Endothelial cell (in vitro differentiated cells): ENCODE data around the gene UBASH3B. TPM values are rescaled to one million over a fixed set of nuclear protein-coding genes. Genes with fewer than 3 reads are reported as not detected.

Experiments
- DNase-seq: peaks from one replicate; pipeline ENCODE4 v3.0.0; 2021; ENCODE audit warnings: low spot score
- H3K27ac Mint-ChIP-seq: one replicate; pipeline ENCODE4 v1.8.0; 2021; ENCODE audit warnings: mixed read lengths, inconsistent platforms; ENCODE audit not compliant: unreplicated experiment
- H3K27me3 Mint-ChIP-seq: one replicate; pipeline ENCODE4 v1.8.0; 2021; ENCODE audit warnings: mild to moderate bottlenecking, moderate library complexity, mixed read lengths, inconsistent platforms; ENCODE audit not compliant: unreplicated experiment
- H3K36me3 Mint-ChIP-seq: one replicate; pipeline ENCODE4 v1.8.0; 2021; ENCODE audit warnings: mild to moderate bottlenecking, low read depth, mixed read lengths, inconsistent platforms; ENCODE audit not compliant: unreplicated experiment
- H3K4me1 Mint-ChIP-seq: one replicate; pipeline ENCODE4 v1.8.0; 2021; ENCODE audit warnings: mild to moderate bottlenecking, mixed read lengths, inconsistent platforms; ENCODE audit not compliant: unreplicated experiment
- H3K4me3 Mint-ChIP-seq: one replicate; pipeline ENCODE4 v1.8.0; 2021; ENCODE audit warnings: mild to moderate bottlenecking, mixed read lengths, inconsistent platforms; ENCODE audit not compliant: unreplicated experiment
- H3K9me3 Mint-ChIP-seq: one replicate; pipeline ENCODE4 v1.8.0; 2021; ENCODE audit warnings: mixed read lengths, inconsistent platforms; ENCODE audit not compliant: unreplicated experiment
- total RNA-seq: library from RNA; stranded (reverse); fragmentation: NEBNext Ultra II Directional; extraction: Animal tissue kit (Norgen Biotek cat#: 25700); gene quantifications from one replicate; pipeline ENCODE4 v1.2.1, GENCODE V29; 2021; ENCODE audit not compliant: unreplicated experiment
- TF ChIP-seq, protein P1 (sequence below): fragments of 200-600 bp; sonication (generic); IDR thresholded peaks from one replicate; pipeline ENCODE4 v1.5.0; 2021; ENCODE audit warnings: antibody characterized with exemption; ENCODE audit not compliant: unreplicated experiment

UBASH3B gene
- total RNA-seq, 1 donor from 2014 or later: 43.3 TPM

DNA sequence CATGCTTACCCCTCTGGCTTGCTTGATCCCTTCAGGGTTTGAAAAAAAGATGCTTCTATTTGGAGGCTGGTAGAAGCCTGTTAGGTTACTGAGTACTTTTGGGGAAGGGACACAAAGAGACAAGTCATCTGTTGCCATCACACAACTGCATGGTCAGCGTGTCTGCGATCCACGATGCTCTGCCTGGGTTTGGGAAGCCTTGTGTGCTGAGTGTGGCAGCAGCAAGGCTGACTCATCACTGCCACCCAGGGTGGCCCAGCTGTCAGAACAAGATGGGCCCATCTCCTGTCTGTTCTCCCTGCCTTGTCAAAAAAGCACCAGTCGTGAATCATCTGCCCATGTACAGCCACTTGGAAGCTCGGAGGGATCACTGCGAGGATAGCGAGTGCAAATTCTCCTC lies 26.2 kb downstream of the UBASH3B start:
- no peak for DNase-seq
- H3K27me3 Mint-ChIP-seq: no peaks in the 10 kb centered on the region
- no peak overlapping the region for H3K27ac Mint-ChIP-seq
- H3K9me3 Mint-ChIP-seq: no peaks in the 10 kb centered on the region
- peaks cover 8% of the 10 kb centered on the region for H3K4me1 Mint-ChIP-seq
- TF ChIP-seq, protein P1, sequence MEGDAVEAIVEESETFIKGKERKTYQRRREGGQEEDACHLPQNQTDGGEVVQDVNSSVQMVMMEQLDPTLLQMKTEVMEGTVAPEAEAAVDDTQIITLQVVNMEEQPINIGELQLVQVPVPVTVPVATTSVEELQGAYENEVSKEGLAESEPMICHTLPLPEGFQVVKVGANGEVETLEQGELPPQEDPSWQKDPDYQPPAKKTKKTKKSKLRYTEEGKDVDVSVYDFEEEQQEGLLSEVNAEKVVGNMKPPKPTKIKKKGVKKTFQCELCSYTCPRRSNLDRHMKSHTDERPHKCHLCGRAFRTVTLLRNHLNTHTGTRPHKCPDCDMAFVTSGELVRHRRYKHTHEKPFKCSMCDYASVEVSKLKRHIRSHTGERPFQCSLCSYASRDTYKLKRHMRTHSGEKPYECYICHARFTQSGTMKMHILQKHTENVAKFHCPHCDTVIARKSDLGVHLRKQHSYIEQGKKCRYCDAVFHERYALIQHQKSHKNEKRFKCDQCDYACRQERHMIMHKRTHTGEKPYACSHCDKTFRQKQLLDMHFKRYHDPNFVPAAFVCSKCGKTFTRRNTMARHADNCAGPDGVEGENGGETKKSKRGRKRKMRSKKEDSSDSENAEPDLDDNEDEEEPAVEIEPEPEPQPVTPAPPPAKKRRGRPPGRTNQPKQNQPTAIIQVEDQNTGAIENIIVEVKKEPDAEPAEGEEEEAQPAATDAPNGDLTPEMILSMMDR: no peak
- H3K4me3 Mint-ChIP-seq: no peak overlapping the region
- peaks cover 3% of the 10 kb centered on the region for H3K36me3 Mint-ChIP-seq

DNA sequence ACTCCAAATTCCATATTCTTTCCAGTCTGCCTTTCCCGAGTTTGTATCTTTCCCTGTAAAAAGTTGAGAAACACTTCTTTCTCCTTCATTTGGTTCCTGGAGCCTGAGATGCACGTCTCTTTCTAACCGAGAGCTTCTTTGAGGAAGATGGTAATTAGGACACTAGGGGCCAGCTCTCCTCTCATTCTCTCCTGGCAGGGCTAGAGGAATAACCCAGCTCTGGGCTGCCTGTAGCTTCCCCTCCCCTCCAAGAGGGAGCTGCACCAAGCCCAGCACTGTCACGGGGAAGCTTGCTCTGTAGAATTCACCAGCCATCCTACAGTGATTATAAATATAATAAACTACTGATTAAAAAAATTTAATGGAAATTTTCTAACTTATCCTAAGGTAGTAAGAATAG lies 26.9 kb downstream of the UBASH3B start:
- Mint-ChIP-seq H3K4me1 (peaks cover 6% of the 10 kb centered on the region), H3K9me3 (no peaks in the 10 kb centered on the region), H3K27me3 (no peaks in the 10 kb centered on the region), H3K36me3 (peaks cover 3% of the 10 kb centered on the region), H3K4me3 (no peak overlapping the region), H3K27ac (no peak overlapping the region)
- TF ChIP-seq, protein P1: no peak
- DNase-seq: no peak

DNA sequence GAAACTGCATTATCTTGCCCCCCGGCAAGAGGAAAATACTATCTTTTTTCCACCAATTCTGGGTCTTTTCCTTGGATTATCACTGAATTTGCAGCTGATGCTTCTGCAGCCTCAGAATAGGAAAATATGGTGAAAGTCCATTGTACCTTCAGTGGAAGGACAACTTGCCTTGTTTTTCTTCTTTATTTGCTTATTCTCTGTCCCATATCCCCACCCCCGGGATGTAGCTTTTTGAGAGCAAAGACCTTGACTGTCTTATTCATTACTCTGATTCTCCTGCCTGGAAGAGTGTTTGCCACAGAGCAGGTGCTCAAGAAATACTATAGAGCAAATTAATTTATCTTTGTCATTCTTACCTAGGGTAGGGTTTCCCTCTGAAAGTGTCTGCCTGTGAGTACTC lies 29.5 kb downstream of the UBASH3B start:
- Mint-ChIP-seq H3K27ac (no peak overlapping the region), H3K4me1 (peaks cover 11% of the 10 kb centered on the region), H3K4me3 (no peak overlapping the region), H3K27me3 (no peaks in the 10 kb centered on the region), H3K9me3 (no peaks in the 10 kb centered on the region), H3K36me3 (peaks cover 3% of the 10 kb centered on the region)
- TF ChIP-seq, protein P1: no peak
- no peak for DNase-seq

DNA sequence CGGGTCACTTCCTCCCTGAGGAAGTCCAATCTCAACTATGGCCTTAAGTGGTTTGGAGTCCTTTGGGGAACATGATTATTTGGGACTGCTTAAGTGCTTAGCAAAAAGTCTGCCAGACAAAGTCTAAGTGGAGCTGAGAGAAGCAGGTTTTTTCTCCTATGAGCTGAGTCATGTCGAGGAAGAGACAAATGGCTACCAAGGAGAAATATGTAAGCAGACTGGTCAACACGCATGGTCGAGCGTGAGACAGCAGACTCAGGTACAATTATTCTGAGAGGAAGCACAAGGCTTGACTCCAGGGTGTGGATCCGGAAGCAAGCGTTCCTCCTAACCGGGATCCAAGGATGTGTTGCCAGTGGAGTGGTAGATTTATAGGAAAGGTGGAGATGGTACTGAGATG lies 30.6 kb downstream of the UBASH3B start:
- DNase-seq: no peak
- Mint-ChIP-seq H3K36me3 (peaks cover 3% of the 10 kb centered on the region), H3K4me1 (peaks cover 19% of the 10 kb centered on the region), H3K9me3 (no peaks in the 10 kb centered on the region), H3K4me3 (no peak overlapping the region), H3K27ac (no peak overlapping the region), H3K27me3 (no peaks in the 10 kb centered on the region)
- TF ChIP-seq, protein P1: no peak

DNA sequence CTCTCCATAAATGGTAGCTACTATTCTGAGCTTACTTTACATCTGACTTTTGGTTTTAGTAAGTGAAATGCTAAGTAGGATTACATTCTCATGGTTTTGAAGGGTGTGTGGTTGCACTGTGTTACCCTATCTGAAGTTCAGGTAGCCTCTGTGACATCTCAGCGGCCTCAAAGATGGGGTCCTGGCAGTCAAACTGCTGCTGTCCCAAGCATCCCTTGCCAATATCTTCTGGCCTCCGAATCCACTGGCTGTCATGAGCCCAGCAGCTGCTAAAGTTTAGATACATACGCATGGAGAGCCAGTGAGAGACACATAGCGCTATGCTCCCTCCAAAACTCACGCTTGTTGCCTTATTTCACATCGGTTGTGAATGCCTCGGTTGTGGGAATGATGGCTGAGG lies 34.9 kb downstream of the UBASH3B start:
- DNase-seq: no peak
- TF ChIP-seq, protein P1: no peak
- peaks cover 5% of the 10 kb centered on the region for H3K27me3 Mint-ChIP-seq
- no peak overlapping the region for H3K4me3 Mint-ChIP-seq
- H3K9me3 Mint-ChIP-seq: no peaks in the 10 kb centered on the region
- H3K4me1 Mint-ChIP-seq: peaks cover 34% of the 10 kb centered on the region
- peaks cover 2% of the 10 kb centered on the region for H3K36me3 Mint-ChIP-seq
- H3K27ac Mint-ChIP-seq: no peak overlapping the region
